Trophoblast cell (in vitro differentiated cells and primary cell): Measurements from ENCODE around the gene TNFSF4. TPM values are rescaled to one million over a fixed set of nuclear protein-coding genes. Genes with fewer than 3 reads are reported as not detected.

ENCODE experiments used
- DNase-seq, 2 donors: peaks; one replicate each; pipeline ENCODE4 v3.0.0-alpha.2; 2016
- H2AFZ ChIP-seq: 2 replicates; pipeline ENCODE4 v1.6.1; 2013; ENCODE audit warnings: low read length, moderate library complexity, mild to moderate bottlenecking; ENCODE audit not compliant: insufficient read depth, poor library complexity
- H2AK5ac ChIP-seq: 2 replicates; pipeline ENCODE4 v1.6.1; 2013; ENCODE audit warnings: mild to moderate bottlenecking, low read length
- H2BK120ac ChIP-seq: 2 replicates; pipeline ENCODE4 v1.6.1; 2013; ENCODE audit warnings: low read length, mild to moderate bottlenecking, moderate library complexity; ENCODE audit not compliant: insufficient read depth, poor library complexity
- H2BK12ac ChIP-seq: 2 replicates; pipeline ENCODE4 v1.6.1; 2013; ENCODE audit warnings: mild to moderate bottlenecking, low read length, moderate library complexity
- H2BK5ac ChIP-seq: 2 replicates; pipeline ENCODE4 v1.6.1; 2013; ENCODE audit warnings: low read length, low read depth, moderate library complexity, mild to moderate bottlenecking; ENCODE audit not compliant: poor library complexity
- H3K14ac ChIP-seq: 2 replicates; pipeline ENCODE4 v1.6.1; 2013; ENCODE audit warnings: mild to moderate bottlenecking, low read length
- H3K18ac ChIP-seq: 2 replicates; pipeline ENCODE4 v1.6.1; 2013; ENCODE audit warnings: mild to moderate bottlenecking, low read length
- H3K23ac ChIP-seq: 2 replicates; pipeline ENCODE4 v1.6.1; 2013; ENCODE audit warnings: low read length
- H3K27ac ChIP-seq: 2 replicates; pipeline ENCODE4 v1.5.1; 2013; ENCODE audit warnings: low read depth, mild to moderate bottlenecking, inconsistent platforms, low read length, moderate library complexity
- H3K27me3 ChIP-seq: 2 replicates; pipeline ENCODE4 v1.6.1; 2013; ENCODE audit warnings: inconsistent platforms, mild to moderate bottlenecking, low read length, moderate library complexity; ENCODE audit not compliant: insufficient read depth
- H3K36me3 ChIP-seq, 2 experiments: 1 replicate in 1 of 2; 2 replicates in 1 of 2; pipeline ENCODE4 v1.6.1; 2013; ENCODE audit warnings: low read length in 2 of 2, mild to moderate bottlenecking in 2 of 2, moderate library complexity in 1 of 2; ENCODE audit not compliant: insufficient read depth in 2 of 2, control insufficient read depth in 1 of 2
- H3K4ac ChIP-seq: 2 replicates; pipeline ENCODE4 v1.6.1; 2013; ENCODE audit warnings: low read depth, mild to moderate bottlenecking, low read length, moderate library complexity
- H3K4me1 ChIP-seq, 2 experiments: 1 replicate in 1 of 2; 2 replicates in 1 of 2; pipeline ENCODE4 v1.6.1; 2013; ENCODE audit warnings: low read length in 2 of 2, mild to moderate bottlenecking in 2 of 2, moderate library complexity in 1 of 2; ENCODE audit not compliant: insufficient read depth in 2 of 2, control insufficient read depth in 1 of 2
- H3K4me2 ChIP-seq: 2 replicates; pipeline ENCODE4 v1.6.1; 2013; ENCODE audit warnings: inconsistent platforms, mild to moderate bottlenecking, low read length, moderate library complexity
- H3K4me3 ChIP-seq: 2 replicates; pipeline ENCODE4 v1.5.1; 2013; ENCODE audit warnings: mild to moderate bottlenecking, low read depth, low read length, inconsistent platforms
- H3K79me1 ChIP-seq: one replicate; pipeline ENCODE4 v1.6.1; 2013; ENCODE audit warnings: low read length
- H3K79me2 ChIP-seq: 2 replicates; pipeline ENCODE4 v1.6.1; 2013; ENCODE audit warnings: low read length, mild to moderate bottlenecking; ENCODE audit not compliant: control insufficient read depth, insufficient read depth, poor library complexity
- H3K9ac ChIP-seq: 2 replicates; pipeline ENCODE4 v1.6.1; 2013; ENCODE audit warnings: mild to moderate bottlenecking, low read length
- H3K9me3 ChIP-seq: 2 replicates; pipeline ENCODE4 v1.6.1; 2013; ENCODE audit warnings: low read depth, mild to moderate bottlenecking, control low read depth, inconsistent platforms, low read length; ENCODE audit not compliant: insufficient read depth
- H4K12ac ChIP-seq: 2 replicates; pipeline ENCODE4 v1.6.1; 2013; ENCODE audit warnings: low read depth, mild to moderate bottlenecking, low read length, moderate library complexity
- H4K8ac ChIP-seq: 2 replicates; pipeline ENCODE4 v1.6.1; 2013; ENCODE audit warnings: low read depth, mild to moderate bottlenecking, low read length, moderate library complexity
- H4K91ac ChIP-seq: one replicate; pipeline ENCODE4 v1.6.1; 2013; ENCODE audit warnings: low read depth, mild to moderate bottlenecking, low read length, moderate library complexity
- WGBS: extraction: QIAGEN DNeasy Blood & Tissue Kit; methylation state at CpG from one replicate; pipeline ENCODE4 v1.1.7; 2013; ENCODE audit warnings: missing lambda C conversion rate; ENCODE audit not compliant: insufficient read length, insufficient coverage; ENCODE audit errors: extremely low coverage; 5-methylcytosine and 5-hydroxymethylcytosine counted together
- polyA plus RNA-seq: library from polyadenylated mRNA; stranded (reverse); fragments of 200-250 nt; gene quantifications from 2 replicates; pipeline ENCODE4 v1.2.3, GENCODE V29; 2013

The TNFSF4 gene
- 0.57 and 0.70 TPM in 2 replicates for polyA plus RNA-seq

GRCh38 chr1:173206816-173207568 is at the start of gene TNFSF4:
Gene TNFSF4 (minus strand): TSS chr1:173207331. CDS start chr1:173207176, 155 bp downstream.
- no peak within 1 kb of the TSS for H3K9ac ChIP-seq
- no peak within 1 kb of the TSS for H3K4me2 ChIP-seq
- H3K36me3 ChIP-seq, result no peaks in the 10 kb centered on the region
- H3K14ac ChIP-seq, result no peak within 1 kb of the TSS
- H3K18ac ChIP-seq, result no peak within 1 kb of the TSS
- WGBS, result no CpG with 5 or more reads among the region's 11 CpGs
- no peak within 1 kb of the TSS for H3K4ac ChIP-seq
- no peak within 1 kb of the TSS for H3K23ac ChIP-seq
- DNase-seq, result peak; percentile 15 to 54
- no peak within 1 kb of the TSS for H3K27ac ChIP-seq
- peaks cover 6 to 7% of the 10 kb centered on the region in 2 experiments for H3K4me1 ChIP-seq
- H2BK12ac ChIP-seq, result no peak within 1 kb of the TSS
- no peak within 1 kb of the TSS for H2AK5ac ChIP-seq
- H3K79me2 ChIP-seq, result no peaks in the 10 kb centered on the region
- H4K8ac ChIP-seq, result no peak within 1 kb of the TSS
- H4K91ac ChIP-seq, result no peak within 1 kb of the TSS
- H4K12ac ChIP-seq, result no peak within 1 kb of the TSS
- no peak within 1 kb of the TSS for H2BK5ac ChIP-seq
- H3K79me1 ChIP-seq, result no peaks in the 10 kb centered on the region
- no peak within 1 kb of the TSS for H3K4me3 ChIP-seq
- H3K27me3 ChIP-seq, result no peaks in the 10 kb centered on the region
- H2BK120ac ChIP-seq, result no peak within 1 kb of the TSS
- peaks cover 2% of the 10 kb centered on the region for H3K9me3 ChIP-seq
- H2AFZ ChIP-seq, result no peak within 1 kb of the TSS

- H3K9me3 ChIP-seq, result no peaks in the 10 kb centered on the region
- no peak overlapping the region for H3K23ac ChIP-seq
- H3K18ac ChIP-seq, result no peak overlapping the region
- WGBS, result no CpG with 5 or more reads among the region's 3 CpGs
- no peak overlapping the region for H3K4ac ChIP-seq
- no peak overlapping the region for H4K12ac ChIP-seq
- peak; percentile 17 to 62 for DNase-seq
- no peaks in the 10 kb centered on the region for H3K36me3 ChIP-seq
- H2BK5ac ChIP-seq, result no peak overlapping the region
- no peak overlapping the region for H3K9ac ChIP-seq
- no peak overlapping the region for H2AFZ ChIP-seq
- no peak overlapping the region for H3K27ac ChIP-seq
- no peak overlapping the region for H4K8ac ChIP-seq
- H3K14ac ChIP-seq, result no peak overlapping the region
- H4K91ac ChIP-seq, result no peak overlapping the region
- H2BK120ac ChIP-seq, result no peak overlapping the region
- H3K79me1 ChIP-seq, result peaks cover 5% of the 10 kb centered on the region
- no peak overlapping the region for H3K4me3 ChIP-seq
- peaks cover 12 to 14% of the 10 kb centered on the region in 2 experiments for H3K4me1 ChIP-seq
- no peaks in the 10 kb centered on the region for H3K27me3 ChIP-seq
- no peak overlapping the region for H2BK12ac ChIP-seq
- no peak overlapping the region for H3K4me2 ChIP-seq
- H2AK5ac ChIP-seq, result no peak overlapping the region
- H3K79me2 ChIP-seq, result peaks cover 2% of the 10 kb centered on the region
These were observed 48.2 kb upstream of the TNFSF4 start for GRCh38 chr1:173255214-173255813.

- no peak overlapping the region for H4K12ac ChIP-seq
- no peak overlapping the region for H4K91ac ChIP-seq
- H2BK5ac ChIP-seq, result no peak overlapping the region
- H3K9me3 ChIP-seq, result no peaks in the 10 kb centered on the region
- no peak overlapping the region for H2AFZ ChIP-seq
- no peak overlapping the region for H3K9ac ChIP-seq
- H3K23ac ChIP-seq, result no peak overlapping the region
- no peaks in the 10 kb centered on the region for H3K27me3 ChIP-seq
- H3K27ac ChIP-seq, result no peak overlapping the region
- H2BK120ac ChIP-seq, result no peak overlapping the region
- no peak overlapping the region for H4K8ac ChIP-seq
- WGBS, result no CpG with 5 or more reads among the region's 3 CpGs
- no peaks in the 10 kb centered on the region for H3K79me1 ChIP-seq
- H3K36me3 ChIP-seq, result no peaks in the 10 kb centered on the region
- H2BK12ac ChIP-seq, result no peak overlapping the region
- DNase-seq, result no peak
- no peak overlapping the region for H3K18ac ChIP-seq
- H3K4ac ChIP-seq, result no peak overlapping the region
- peaks cover 4% of the 10 kb centered on the region in 2 experiments for H3K4me1 ChIP-seq
- H3K4me3 ChIP-seq, result no peak overlapping the region
- no peak overlapping the region for H3K4me2 ChIP-seq
- no peak overlapping the region for H2AK5ac ChIP-seq
- no peak overlapping the region for H3K14ac ChIP-seq
- no peaks in the 10 kb centered on the region for H3K79me2 ChIP-seq
These were observed 45.9 kb upstream of the TNFSF4 start for GRCh38 chr1:173253046-173253445.

- Histone ChIP-seq H3K9ac (no peak overlapping the region), H4K91ac (no peak overlapping the region), H3K79me1 (no peaks in the 10 kb centered on the region), H2BK120ac (no peak overlapping the region), H2BK12ac (no peak overlapping the region), H3K9me3 (no peaks in the 10 kb centered on the region), H3K14ac (no peak overlapping the region), H3K18ac (no peak overlapping the region), H2BK5ac (no peak overlapping the region), H3K4me2 (no peak overlapping the region), H3K79me2 (no peaks in the 10 kb centered on the region), H3K4me1 (no peaks in the 10 kb centered on the region), H3K27me3 (no peaks in the 10 kb centered on the region), H3K27ac (no peak overlapping the region), H4K8ac (no peak overlapping the region), H4K12ac (no peak overlapping the region), H3K36me3 (no peaks in the 10 kb centered on the region), H3K4ac (no peak overlapping the region), H3K23ac (no peak overlapping the region), H2AFZ (no peak overlapping the region), H2AK5ac (no peak overlapping the region), H3K4me3 (no peak overlapping the region)
- DNase-seq, result no peak
These were observed 42.2 kb upstream of the TNFSF4 start for GRCh38 chr1:173249349-173249748.
